K562 (cell line): ENCODE measurements around the gene RBMS3. TPM values are rescaled to one million over a fixed set of nuclear protein-coding genes. Genes with fewer than 3 reads are reported as not detected.

Source experiments
- ATAC-seq: fragments of 200-7000 bp; cut with Tn5 transposase; 3 replicates; pipeline ENCODE4 v1.9.1; 2020; ENCODE audit warnings: moderate library complexity
- BruUV-seq: library from RNA; stranded (reverse); fragments of 400-500 nt; replicated peaks from 2 replicates; lab custom pipeline; 2021; lab: Mats Ljungman, UMichigan
- CTCF ChIA-PET: fragments of 300-600 bp; formaldehyde crosslinking; extraction: SDS; loops from one replicate; lab custom pipeline; 2021; ENCODE audit warnings: low intra/inter-chr PET ratio; lab: Yijun Ruan, JAX
- POLR2A ChIA-PET: fragments of 300-600, 350-650 bp; sonication (Branson Sonifier 250); formaldehyde crosslinking; extraction: SDS; loops from one replicate; lab custom pipeline; 2021; ENCODE audit warnings: antibody characterized with exemption, inconsistent platforms; lab: Yijun Ruan, JAX
- DNase-seq, 4 experiments: peaks; one replicate each; pipeline versions ENCODE4 v3.0.0 to v3.0.0-alpha.2; 2011 to 2018; ENCODE audit warnings: low spot score in 3 of 4, mixed read lengths in 3 of 4; ENCODE audit errors: extremely low read depth in 1 of 4
- FAIRE-seq: peaks from 2 replicates; lab custom pipeline; 2011; peaks lifted over from hg19 to GRCh38; lab: Jason Lieb, UNC
- H2AFZ ChIP-seq: 2 replicates; pipeline ENCODE4 v1.6.0; 2011; ENCODE audit warnings: low read depth, low read length, control low read depth, inconsistent platforms
- H3K27ac ChIP-seq: fragments of 200-600 bp; 3 replicates; pipeline ENCODE4 v1.8.0; 2011; ENCODE audit warnings: low read depth, mild to moderate bottlenecking, control low read depth, inconsistent platforms, low read length, moderate library complexity, mixed read lengths; ENCODE audit errors: extremely low read depth
- H3K27me3 ChIP-seq, 2 experiments: fragments of 300-600 bp in 1 of 2; 2 replicates in 1 of 2; 3 replicates in 1 of 2; pipeline versions ENCODE4 v1.6.0 to v1.8.0; 2011; ENCODE audit warnings: inconsistent platforms in 2 of 2, low read length in 2 of 2, mild to moderate bottlenecking in 1 of 2, mixed read lengths in 1 of 2, moderate library complexity in 1 of 2; ENCODE audit not compliant: control insufficient read depth in 2 of 2, insufficient read depth in 2 of 2
- H3K36me3 ChIP-seq: fragments of 300-600 bp; 3 replicates; pipeline ENCODE4 v1.8.0; 2011; ENCODE audit warnings: mild to moderate bottlenecking, low read length, inconsistent platforms; ENCODE audit not compliant: control insufficient read depth, insufficient read depth
- H3K4me1 ChIP-seq, 2 experiments: fragments of 200-600 bp in 1 of 2; replicated peaks in 1 of 2; 2 replicates in 1 of 2; 3 replicates in 1 of 2; pipeline versions ENCODE4 v1.5.1 to v1.8.0; 2011; ENCODE audit warnings: inconsistent platforms in 2 of 2, low read length in 2 of 2, mild to moderate bottlenecking in 1 of 2, mixed read lengths in 1 of 2, moderate library complexity in 1 of 2; ENCODE audit not compliant: control insufficient read depth in 2 of 2, insufficient read depth in 2 of 2
- H3K4me2 ChIP-seq: 2 replicates; pipeline ENCODE4 v1.6.1; 2011; ENCODE audit warnings: low read length, control low read depth, inconsistent platforms, mixed read lengths; ENCODE audit not compliant: insufficient read depth
- H3K4me3 ChIP-seq: fragments of 200-600 bp; sonication (generic), shearing (Covaris generic); 2 replicates; pipeline ENCODE4 v1.5.1; 2016; ENCODE audit warnings: control low read depth, inconsistent platforms
- H3K79me2 ChIP-seq: fragments of 200-600 bp; 3 replicates; pipeline ENCODE4 v1.8.0; 2011; ENCODE audit warnings: low read length, inconsistent platforms; ENCODE audit not compliant: control insufficient read depth, insufficient read depth
- H3K9ac ChIP-seq, 2 experiments: 2 replicates each; pipeline versions ENCODE4 v1.6.0 to v1.6.1; 2011; ENCODE audit warnings: low read depth in 2 of 2, low read length in 2 of 2, control low read depth in 1 of 2, inconsistent platforms in 1 of 2, mild to moderate bottlenecking in 1 of 2, mixed read lengths in 1 of 2; ENCODE audit not compliant: insufficient read depth in 1 of 2
- H3K9me1 ChIP-seq: one replicate; pipeline ENCODE4 v1.6.0; 2011; ENCODE audit warnings: inconsistent platforms, mild to moderate bottlenecking, low read length, moderate library complexity; ENCODE audit not compliant: control insufficient read depth, insufficient read depth
- H3K9me3 ChIP-seq: replicated peaks from 2 replicates; pipeline ENCODE4 v1.5.1; 2011; ENCODE audit warnings: low read depth, low read length, inconsistent platforms; ENCODE audit not compliant: control insufficient read depth, insufficient read depth
- H4K20me1 ChIP-seq: replicated peaks from 2 replicates; pipeline ENCODE4 v1.6.1; 2011; ENCODE audit warnings: low read length, inconsistent platforms, mixed read lengths; ENCODE audit not compliant: control insufficient read depth, insufficient read depth
- CCAR2 ChIP-seq: fragments of 200-400 bp; formaldehyde crosslinking; IDR thresholded peaks from 2 replicates; pipeline ENCODE4 v1.6.1; 2017; ENCODE audit warnings: mild to moderate bottlenecking, low read depth, low read length
- E2F1 ChIP-seq: sonication (generic); formaldehyde crosslinking; IDR thresholded peaks from 2 replicates; pipeline ENCODE4 v1.8.1; 2023; ENCODE audit warnings: mild to moderate bottlenecking, missing genetic modification reagents, moderate library complexity
- FOXA3 ChIP-seq, 2 experiments: fragments of 450-650 bp in 1 of 2; sonication (generic) in 1 of 2; formaldehyde crosslinking; IDR thresholded peaks in 1 of 2; conservative IDR thresholded peaks in 1 of 2; 2 replicates each; pipeline versions ENCODE4 v1.4.0 to v1.8.0; 2020 to 2022; ENCODE audit warnings: mild to moderate bottlenecking in 2 of 2, missing genetic modification reagents in 1 of 2
- HMG20B ChIP-seq: fragments of 250-450 bp; sonication (Bioruptor Pico); IDR thresholded peaks from 2 replicates; pipeline ENCODE4 v1.5.0; 2021; ENCODE audit warnings: mild to moderate bottlenecking
- MEF2D ChIP-seq: conservative IDR thresholded peaks from 2 replicates; pipeline ENCODE4 v1.6.1; 2016; ENCODE audit warnings: low read depth, missing genetic modification characterization, missing compliant biosample characterization
- NR3C1 ChIP-seq: sonication (generic); formaldehyde crosslinking; IDR thresholded peaks from 2 replicates; pipeline ENCODE4 v1.8.1; 2022; ENCODE audit warnings: missing genetic modification reagents
- TCFL5 ChIP-seq: fragments of 250-450 bp; sonication (Bioruptor Pico); conservative IDR thresholded peaks from 2 replicates; pipeline ENCODE4 v1.6.1; 2021; ENCODE audit warnings: mild to moderate bottlenecking, moderate library complexity, matching md5 sums
- USF2 ChIP-seq: sonication (generic); formaldehyde crosslinking; IDR thresholded peaks from 2 replicates; pipeline ENCODE4 v1.5.0; 2020; ENCODE audit warnings: missing genetic modification reagents
- ZBTB8A ChIP-seq: fragments of 450-650 bp; IDR thresholded peaks from 2 replicates; pipeline ENCODE4 v1.6.1; 2018; ENCODE audit warnings: mild to moderate bottlenecking, moderate library complexity; ENCODE audit not compliant: partially characterized antibody
- ZNF589 ChIP-seq: fragments of 200-800 bp; sonication (Bioruptor generic); IDR thresholded peaks from 2 replicates; pipeline ENCODE4 v1.6.1; 2016; ENCODE audit warnings: low read depth, missing genetic modification characterization, missing compliant biosample characterization
- ZNF639 ChIP-seq, 2 experiments: fragments of 200-800 bp in 1 of 2; sonication (Bioruptor generic) in 1 of 2; sonication (generic) in 1 of 2; formaldehyde crosslinking in 1 of 2; IDR thresholded peaks in 1 of 2; conservative IDR thresholded peaks in 1 of 2; 2 replicates each; pipeline versions ENCODE4 v1.5.0 to v1.6.1; 2016 to 2020; ENCODE audit warnings: missing compliant biosample characterization in 1 of 2, missing genetic modification characterization in 1 of 2, missing genetic modification reagents in 1 of 2
- WGBS: fragments of 100-300 bp; shearing (Covaris generic); methylation state at CpG from one replicate; pipeline ENCODE4 v1.1.6; 2016; ENCODE audit warnings: low coverage, mixed read lengths; ENCODE audit not compliant: insufficient coverage; ENCODE audit errors: missing lambda C conversion rate; 5-methylcytosine and 5-hydroxymethylcytosine counted together
- in situ Hi-C: fragments of 300-500 bp; cut with MboI; formaldehyde crosslinking; loops from 4 replicates; pipeline ENCODE4 v1.15.0; 2018; ENCODE audit warnings: inconsistent platforms, mixed read lengths
- intact Hi-C: fragments of 100-400 bp; cut with micrococcal nuclease; formaldehyde crosslinking; loops from 2 replicates; pipeline ENCODE4 v1.14.2; 2022
- polyA plus RNA-seq, 8 experiments: library from polyadenylated mRNA; depleted of rRNA in 4 of 8; stranded (reverse) in 5 of 8; unstranded in 3 of 8; fragments of >200 nt; fragmentation: Nextera tagmentation in 2 of 8; fragmentation: Illumina TruSeq in 1 of 8; extraction: Ambion mirVana in 2 of 8; extraction: Trizol in 1 of 8; gene quantifications; 2 replicates each; pipeline versions ENCODE4 v1.2.1 to v1.2.3, GENCODE V29; 2011 to 2014; ENCODE audit warnings: inconsistent platforms in 1 of 8, missing spikeins in 1 of 8
- total RNA-seq, 7 experiments: library from RNA; depleted of rRNA in 6 of 7; stranded (reverse); fragments of >200 nt in 6 of 7; fragmentation: Illumina TruSeq in 2 of 7; extraction: Trizol in 2 of 7; gene quantifications; 2 replicates each; pipeline versions ENCODE4 v1.2.1 to v1.2.3, GENCODE V29; 2011 to 2021; ENCODE audit warnings: low replicate concordance in 1 of 7

The RBMS3 gene
- total and polyA plus RNA-seq, 9 of the 15 experiments (the other 6 are each of a cell fraction or from before 2014, with no cell fraction given): 0.20 TPM; not detected in 8

GRCh38 chr3:29889215-29889614 is 608.3 kb downstream of the RBMS3 start:
- ATAC-seq: no peak
- Histone ChIP-seq H2AFZ (no peak overlapping the region), H3K27me3 (no peaks in the 10 kb centered on the region), H3K36me3 (no peaks in the 10 kb centered on the region)
- POLR2A ChIA-PET: no interaction called here
- TF ChIP-seq CCAR2 (no peak), USF2 (CRISPR knock-in tag) (no peak), ZBTB8A (no peak), HMG20B (CRISPR knock-in tag) (no peak), NR3C1 (CRISPR knock-in tag) (no peak), FOXA3 (CRISPR knock-in tag; conservative IDR thresholded peaks at IDR 0.05 in 1 of 2, IDR thresholded peaks at IDR 0.05 in 1 of 2) (no peak), ZNF639 (CRISPR knock-in tag; conservative IDR thresholded peaks at IDR 0.05 in 1 of 2, IDR thresholded peaks at IDR 0.05 in 1 of 2) (no peak), ZNF589 (CRISPR knock-in tag) (no peak), E2F1 (CRISPR knock-in tag) (no peak), MEF2D (no peak), TCFL5 (CRISPR knock-in tag) (no peak)
- TF ChIP-seq, all 486 proteins: peak for 0
- DNase-seq (no peak), FAIRE-seq (no peak)
- BruUV-seq: no TSS peak
- H3K79me2 ChIP-seq: no peaks in the 10 kb centered on the region
- CTCF ChIA-PET: no interaction called here
- in situ Hi-C loops: no loop called here
- peaks cover 1% of the 10 kb centered on the region; the same call in 1 of the 2 replicates for H3K9me3 ChIP-seq
- no peaks in the 10 kb centered on the region for H3K9me1 ChIP-seq
- 0% methylated on average over 1 of the region's 1 CpG for WGBS
- intact Hi-C loops: no loop called here
- no peaks in the 10 kb centered on the region for H3K4me1 ChIP-seq
- no peak overlapping the region for H3K27ac ChIP-seq
- H3K9ac ChIP-seq: no peak overlapping the region
- no peak overlapping the region for H3K4me3 ChIP-seq
- no peaks in the 10 kb centered on the region for H4K20me1 ChIP-seq
- H3K4me2 ChIP-seq: no peak overlapping the region
